Nephron progenitor cell (in vitro differentiated cells): ENCODE measurements around the gene BCLAF1.

ENCODE experiments used
- DNase-seq: peaks from one replicate; pipeline ENCODE4 v3.0.0; 2021
- H3K27ac Mint-ChIP-seq: 2 replicates; pipeline ENCODE4 v1.8.0; 2021; ENCODE audit warnings: mild to moderate bottlenecking, moderate library complexity, mixed read lengths
- H3K27me3 Mint-ChIP-seq: 2 replicates; pipeline ENCODE4 v1.8.0; 2021; ENCODE audit warnings: mild to moderate bottlenecking, low read depth, mixed read lengths; ENCODE audit not compliant: poor library complexity
- H3K36me3 Mint-ChIP-seq: 2 replicates; pipeline ENCODE4 v1.8.0; 2021; ENCODE audit warnings: low read depth, mixed read lengths
- H3K4me1 Mint-ChIP-seq: 2 replicates; pipeline ENCODE4 v1.8.0; 2021; ENCODE audit warnings: mixed read lengths
- H3K4me3 Mint-ChIP-seq: 2 replicates; pipeline ENCODE4 v1.8.0; 2021; ENCODE audit warnings: mild to moderate bottlenecking, moderate library complexity, mixed read lengths
- H3K9me3 Mint-ChIP-seq: 2 replicates; pipeline ENCODE4 v1.8.0; 2021; ENCODE audit warnings: mild to moderate bottlenecking, moderate library complexity, mixed read lengths
- TF ChIP-seq, protein P1 (sequence below): fragments of 200-600 bp; sonication (generic); IDR thresholded peaks from 2 replicates; pipeline ENCODE4 v1.5.0; 2021; ENCODE audit warnings: antibody characterized with exemption

BCLAF1 gene

DNA sequence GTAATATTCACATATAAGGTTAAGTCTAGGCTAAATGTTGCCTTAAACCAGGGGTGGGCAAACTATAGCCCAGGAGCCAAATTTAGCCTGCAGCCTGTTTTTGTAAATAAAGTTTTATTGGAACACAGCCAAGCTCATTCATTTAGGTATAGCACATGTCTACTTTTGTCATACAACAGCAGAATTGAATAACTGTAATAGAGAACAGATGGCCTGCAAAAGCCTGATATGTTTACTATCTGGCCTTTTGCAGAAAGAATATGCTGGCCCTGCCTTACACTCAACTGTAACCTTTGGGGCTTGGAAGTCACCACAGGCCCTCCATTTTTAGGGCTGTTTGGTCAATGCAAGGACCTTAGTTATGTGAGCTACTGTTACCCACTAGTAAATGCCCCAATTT lies 17.7 kb upstream of the BCLAF1 start:
- no peak for DNase-seq
- Mint-ChIP-seq H3K36me3 (no peaks in the 10 kb centered on the region), H3K27ac (no peak overlapping the region), H3K9me3 (peaks cover 4% of the 10 kb centered on the region), H3K27me3 (peaks cover 21% of the 10 kb centered on the region), H3K4me1 (peaks cover 6% of the 10 kb centered on the region), H3K4me3 (no peak overlapping the region)
- TF ChIP-seq, protein P1, sequence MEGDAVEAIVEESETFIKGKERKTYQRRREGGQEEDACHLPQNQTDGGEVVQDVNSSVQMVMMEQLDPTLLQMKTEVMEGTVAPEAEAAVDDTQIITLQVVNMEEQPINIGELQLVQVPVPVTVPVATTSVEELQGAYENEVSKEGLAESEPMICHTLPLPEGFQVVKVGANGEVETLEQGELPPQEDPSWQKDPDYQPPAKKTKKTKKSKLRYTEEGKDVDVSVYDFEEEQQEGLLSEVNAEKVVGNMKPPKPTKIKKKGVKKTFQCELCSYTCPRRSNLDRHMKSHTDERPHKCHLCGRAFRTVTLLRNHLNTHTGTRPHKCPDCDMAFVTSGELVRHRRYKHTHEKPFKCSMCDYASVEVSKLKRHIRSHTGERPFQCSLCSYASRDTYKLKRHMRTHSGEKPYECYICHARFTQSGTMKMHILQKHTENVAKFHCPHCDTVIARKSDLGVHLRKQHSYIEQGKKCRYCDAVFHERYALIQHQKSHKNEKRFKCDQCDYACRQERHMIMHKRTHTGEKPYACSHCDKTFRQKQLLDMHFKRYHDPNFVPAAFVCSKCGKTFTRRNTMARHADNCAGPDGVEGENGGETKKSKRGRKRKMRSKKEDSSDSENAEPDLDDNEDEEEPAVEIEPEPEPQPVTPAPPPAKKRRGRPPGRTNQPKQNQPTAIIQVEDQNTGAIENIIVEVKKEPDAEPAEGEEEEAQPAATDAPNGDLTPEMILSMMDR: no peak

DNA sequence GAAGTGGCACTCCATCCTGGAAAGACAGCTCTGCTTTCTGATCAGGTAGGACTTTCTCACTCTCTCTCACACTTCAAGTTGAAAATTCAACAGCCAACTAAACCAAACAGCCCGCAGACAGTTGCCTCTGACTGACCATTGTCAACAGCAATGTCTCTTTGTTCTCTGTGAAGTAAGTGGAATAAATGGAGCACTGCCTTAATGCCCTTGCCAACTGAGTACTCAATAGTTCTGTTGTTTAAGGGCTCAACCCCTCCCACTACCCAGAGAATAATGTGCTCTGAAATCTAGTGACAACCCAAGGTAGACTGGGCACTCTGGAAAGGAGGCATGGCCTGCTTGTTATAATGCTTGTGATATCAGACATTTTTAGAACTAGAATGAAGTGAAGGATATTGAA lies 16.8 kb upstream of the BCLAF1 start:
- Mint-ChIP-seq H3K4me3 (no peak overlapping the region), H3K36me3 (no peaks in the 10 kb centered on the region), H3K9me3 (peaks cover 4% of the 10 kb centered on the region), H3K27ac (no peak overlapping the region), H3K4me1 (peaks cover 6% of the 10 kb centered on the region), H3K27me3 (peaks cover 17% of the 10 kb centered on the region)
- TF ChIP-seq, protein P1: no peak
- no peak for DNase-seq

GRCh38 chr6:136304410-136304809 lies 14.8 kb upstream of the BCLAF1 start:
- Mint-ChIP-seq H3K27me3 (peaks cover 11% of the 10 kb centered on the region), H3K4me1 (peaks cover 6% of the 10 kb centered on the region), H3K4me3 (no peak overlapping the region), H3K9me3 (peaks cover 4% of the 10 kb centered on the region), H3K36me3 (no peaks in the 10 kb centered on the region), H3K27ac (no peak overlapping the region)
- TF ChIP-seq, protein P1: no peak
- no peak for DNase-seq

- H3K4me1 Mint-ChIP-seq: peaks cover 6% of the 10 kb centered on the region
- H3K36me3 Mint-ChIP-seq: no peaks in the 10 kb centered on the region
- H3K4me3 Mint-ChIP-seq: no peak overlapping the region
- peaks cover 4% of the 10 kb centered on the region for H3K9me3 Mint-ChIP-seq
- H3K27me3 Mint-ChIP-seq: peaks cover 5% of the 10 kb centered on the region
- H3K27ac Mint-ChIP-seq: no peak overlapping the region
- TF ChIP-seq, protein P1: no peak
- DNase-seq: no peak
These were observed 13.9 kb upstream of the BCLAF1 start for GRCh38 chr6:136303516-136303915.

DNA sequence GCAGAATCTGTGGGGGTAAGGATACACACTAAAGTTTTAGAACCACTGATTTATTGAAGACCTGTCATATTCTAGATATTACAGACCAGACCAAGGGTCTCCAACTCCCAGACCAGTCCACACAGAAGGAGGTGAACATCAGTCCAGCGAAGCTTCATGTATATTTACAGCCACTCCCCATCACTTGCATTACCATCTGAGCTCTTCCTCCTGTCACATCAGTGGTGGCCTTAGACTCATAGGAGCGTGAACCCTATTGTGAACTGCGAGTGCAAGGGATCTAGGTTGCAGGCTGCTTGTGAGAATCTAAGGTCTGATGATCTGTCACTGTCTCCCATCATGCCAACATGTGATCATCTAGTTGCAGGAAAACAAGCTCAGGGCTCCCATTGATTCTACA lies 5.0 kb upstream of the BCLAF1 start:
- Mint-ChIP-seq H3K27ac (no peak overlapping the region), H3K4me3 (no peak overlapping the region), H3K4me1 (peaks cover 14% of the 10 kb centered on the region), H3K36me3 (no peaks in the 10 kb centered on the region), H3K27me3 (peaks cover under 1% of the 10 kb centered on the region), H3K9me3 (no peaks in the 10 kb centered on the region)
- TF ChIP-seq, protein P1: no peak
- DNase-seq: no peak

DNA sequence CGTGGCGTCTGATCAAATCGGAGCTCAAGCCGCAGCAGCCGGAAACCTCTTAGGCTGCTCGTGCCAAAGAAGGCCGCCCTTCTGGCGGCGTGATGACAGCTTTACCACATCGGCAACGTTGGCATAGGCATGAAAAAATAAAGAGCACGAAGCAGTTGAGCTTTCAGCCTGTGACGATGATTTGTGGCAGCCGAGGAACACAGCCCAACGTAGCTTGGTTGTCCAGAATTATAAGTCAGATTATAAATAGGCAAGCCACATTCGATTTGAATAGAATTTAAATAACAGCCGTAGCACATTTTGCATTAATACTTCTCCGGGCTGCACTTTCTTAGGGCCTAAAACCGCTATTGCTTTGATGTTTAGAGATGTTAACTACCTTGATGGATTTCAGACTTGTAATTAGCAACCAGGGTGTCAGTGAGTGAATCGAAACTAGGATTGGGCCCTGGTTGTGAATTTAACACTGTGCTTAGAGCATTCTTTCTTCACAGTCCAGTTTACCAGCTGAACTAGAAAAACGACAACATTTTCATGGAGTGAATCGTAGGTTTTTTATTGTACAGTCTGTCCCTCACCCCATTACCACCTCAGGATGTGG lies 864 bp upstream of the BCLAF1 start:
- H3K36me3 Mint-ChIP-seq: peaks cover 7% of the 10 kb centered on the region
- TF ChIP-seq, protein P1: no peak
- H3K4me1 Mint-ChIP-seq: peaks cover 38% of the 10 kb centered on the region
- no peaks in the 10 kb centered on the region for H3K9me3 Mint-ChIP-seq
- H3K27me3 Mint-ChIP-seq: peaks cover 6% of the 10 kb centered on the region
- H3K27ac Mint-ChIP-seq: peak overlapping the region; percentile 100
- peak overlapping the region; percentile 99 for H3K4me3 Mint-ChIP-seq
- peak; percentile 37 for DNase-seq
